Measurements from ENCODE around the gene SLC16A3.
A peak's percentile ranks its signal among the peaks of the same experiment; 100 is the strongest.
"Not testable (repeated sequence)": the region's sequence is repeated elsewhere in the genome, so short reads cannot be mapped to it uniquely, and the experiment has no call there.

SLC16A3 gene

DNA sequence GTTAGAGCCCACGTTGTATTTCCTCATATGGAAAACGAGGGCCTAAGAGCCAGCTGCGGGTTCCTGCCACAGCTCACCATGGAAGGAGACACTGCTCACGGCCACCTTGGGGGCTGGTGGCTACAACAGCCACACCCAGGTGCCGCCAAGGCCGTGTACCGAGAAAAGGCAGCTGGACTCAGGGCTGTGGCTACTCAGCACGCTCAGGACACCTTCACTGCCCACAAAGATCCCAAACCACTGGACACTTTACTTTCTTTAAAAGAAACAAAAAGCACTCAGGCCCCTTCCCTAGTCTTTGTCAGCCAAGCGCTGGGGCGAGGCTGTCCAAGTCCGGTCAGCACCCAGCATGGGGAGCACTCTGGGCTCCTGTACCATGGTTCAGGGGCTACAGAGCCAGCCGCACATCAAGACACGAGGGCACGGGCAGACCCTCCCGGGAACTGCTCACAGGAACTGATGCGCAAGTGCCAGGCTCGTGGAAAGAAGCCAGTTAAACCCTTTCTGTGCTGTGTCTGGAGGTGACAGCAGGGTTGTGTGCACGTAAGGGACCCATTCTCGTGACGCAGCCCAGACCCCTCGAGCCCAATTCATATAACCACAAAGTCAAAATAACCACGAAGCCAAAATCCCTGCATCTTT lies 18.5 kb downstream of the SLC16A3 start:
- no peak for DNase-seq (ENCODE audit: low read depth in 2 of 2)

DNA sequence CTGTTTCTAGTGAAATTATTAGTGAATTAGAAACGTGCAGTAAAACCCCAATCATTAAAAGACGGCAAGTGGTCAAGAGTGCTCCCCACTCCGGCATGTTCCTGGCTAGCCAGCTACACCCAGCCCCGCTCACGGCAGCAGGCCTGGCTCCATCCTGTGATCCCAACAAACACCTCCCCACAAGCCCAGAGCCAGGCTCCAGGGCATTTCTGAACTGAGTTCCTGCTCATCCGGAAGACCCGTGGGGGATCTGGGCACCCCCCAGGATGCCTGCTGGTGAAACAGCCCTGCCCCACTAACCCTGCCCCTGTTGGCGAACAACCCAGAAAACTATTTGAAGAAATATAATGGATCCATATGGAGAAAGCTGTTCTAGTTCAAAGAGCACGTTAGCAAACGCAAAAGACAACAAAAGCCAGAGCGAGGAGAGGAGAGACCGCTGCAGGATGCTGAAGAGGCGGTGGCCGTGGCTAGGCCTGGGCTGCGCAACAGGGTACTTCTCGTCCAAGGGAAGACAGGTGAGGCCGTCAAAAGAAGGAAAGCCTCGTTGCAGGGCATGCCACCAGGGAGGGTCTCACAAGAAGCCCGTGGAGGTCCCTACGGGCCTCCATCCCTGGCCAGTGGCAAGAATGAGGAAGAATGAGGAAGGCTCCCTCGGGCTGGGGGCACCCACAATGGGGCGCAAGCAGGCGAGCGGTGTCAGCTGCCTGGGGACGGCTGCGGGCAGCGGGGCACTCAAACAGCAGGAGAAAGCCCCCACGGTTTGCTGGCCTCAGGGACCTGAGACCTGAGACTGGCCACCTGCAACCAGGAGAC lies 19.2 kb downstream of the SLC16A3 start:
- no peak for DNase-seq (ENCODE audit: low read depth in 2 of 2)

DNA sequence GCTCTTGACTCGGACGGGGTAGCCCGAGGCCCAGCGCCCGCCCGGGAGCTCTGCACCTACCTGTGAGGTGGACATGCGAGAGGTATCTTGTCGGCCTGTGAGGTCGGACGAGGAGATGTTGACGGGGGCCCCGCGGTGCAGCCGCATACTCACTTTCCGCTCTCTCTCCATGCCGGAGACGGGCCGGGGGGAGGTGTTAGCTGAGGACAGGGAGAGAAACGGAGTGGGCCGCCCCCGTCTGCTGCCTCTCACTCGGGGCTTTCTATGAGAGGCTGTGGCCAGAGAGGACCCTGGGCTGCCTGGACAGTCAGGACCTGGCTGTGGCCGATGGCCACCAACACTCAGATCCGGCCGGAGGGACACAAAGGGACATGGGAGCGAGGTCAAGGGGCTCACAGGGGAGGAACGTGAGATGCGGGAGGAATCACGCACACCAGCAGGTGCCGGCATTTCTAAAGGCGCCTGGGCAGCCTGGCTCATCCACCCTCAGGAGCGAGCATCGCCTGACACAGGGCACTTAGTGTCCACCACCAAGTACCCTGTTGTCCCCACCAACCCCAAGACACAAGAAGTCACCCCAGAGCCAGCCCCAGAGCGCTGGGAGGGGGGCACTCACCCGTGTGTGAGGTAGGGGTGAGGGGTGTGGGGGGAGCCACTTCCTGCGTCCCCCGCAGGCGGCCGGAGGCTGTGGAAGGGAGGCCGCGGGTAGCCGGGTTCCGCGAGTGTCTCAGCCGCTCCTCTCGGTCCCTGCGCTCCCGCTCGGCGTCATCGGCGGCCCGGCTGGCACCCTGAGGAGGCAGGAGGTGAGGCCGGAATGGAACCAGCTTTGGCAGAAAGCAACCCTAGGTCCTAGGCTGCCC lies 20.2 kb downstream of the SLC16A3 start:
- no peak for DNase-seq (ENCODE audit: low read depth in 2 of 2)

DNA sequence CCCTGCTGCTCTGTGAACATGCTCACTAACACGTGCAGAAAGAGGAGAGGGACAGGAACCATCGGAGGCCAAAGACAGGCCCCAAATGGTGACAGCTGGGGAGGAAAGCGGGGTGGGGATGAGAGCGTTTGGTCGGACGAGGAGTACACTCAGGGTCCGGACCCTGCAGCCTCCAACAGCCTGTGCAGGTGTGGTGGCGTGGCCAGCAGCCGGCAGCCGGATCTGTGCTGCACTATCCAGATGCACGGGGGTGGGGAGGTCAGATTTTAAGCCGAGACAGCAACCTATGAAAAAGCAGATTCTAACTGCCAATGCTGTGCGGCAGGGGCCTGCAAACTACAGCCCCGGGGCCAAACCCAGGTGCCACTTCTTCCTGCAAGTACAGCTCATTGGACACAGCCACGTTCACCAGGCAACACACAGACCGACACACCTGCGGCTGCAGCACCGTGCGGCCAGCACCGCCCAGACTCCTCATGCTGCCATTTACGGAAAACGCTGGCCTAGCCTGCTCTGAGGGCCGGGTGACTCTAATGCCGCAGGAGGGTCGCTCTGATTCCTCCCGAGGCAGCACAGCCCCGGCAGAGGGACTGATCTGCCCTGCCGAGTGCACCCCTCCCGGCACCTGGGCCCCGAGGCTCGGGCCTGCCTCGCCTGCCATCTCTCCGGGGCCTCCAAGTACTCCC lies 21.2 kb downstream of the SLC16A3 start:
- no peak for DNase-seq (ENCODE audit: low read depth in 2 of 2)

DNA sequence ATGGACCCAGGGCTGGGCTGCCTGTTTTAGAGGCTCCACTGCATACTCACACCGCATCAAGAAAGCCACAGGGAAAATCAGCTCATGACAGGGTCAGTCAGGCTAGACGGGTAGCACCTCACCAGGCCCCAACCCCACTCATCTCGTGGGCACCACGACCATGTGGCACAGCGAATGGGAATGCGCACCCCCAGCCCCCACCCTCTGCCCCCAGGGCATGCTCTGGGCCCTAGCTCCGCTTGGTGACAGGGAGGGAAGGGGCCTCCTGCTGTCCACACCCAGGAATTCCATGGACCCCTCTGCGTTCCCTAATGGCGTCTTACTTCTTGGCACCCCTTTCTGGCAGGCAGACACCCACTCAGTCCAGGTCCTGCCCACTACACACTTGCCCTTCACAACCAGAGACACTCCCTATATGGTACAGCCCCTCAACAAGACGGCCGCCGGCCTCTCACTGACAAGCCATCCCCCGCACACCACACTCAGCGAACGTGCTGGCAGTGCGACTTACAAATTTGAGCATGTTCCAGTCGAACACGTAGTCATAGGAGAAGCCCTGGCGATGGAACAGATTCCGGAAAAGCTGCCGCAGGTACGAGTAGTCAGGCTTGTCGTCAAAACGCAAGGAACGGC lies 22.1 kb downstream of the SLC16A3 start:
- DNase-seq (ENCODE audit: low read depth in 2 of 2): no peak

DNA sequence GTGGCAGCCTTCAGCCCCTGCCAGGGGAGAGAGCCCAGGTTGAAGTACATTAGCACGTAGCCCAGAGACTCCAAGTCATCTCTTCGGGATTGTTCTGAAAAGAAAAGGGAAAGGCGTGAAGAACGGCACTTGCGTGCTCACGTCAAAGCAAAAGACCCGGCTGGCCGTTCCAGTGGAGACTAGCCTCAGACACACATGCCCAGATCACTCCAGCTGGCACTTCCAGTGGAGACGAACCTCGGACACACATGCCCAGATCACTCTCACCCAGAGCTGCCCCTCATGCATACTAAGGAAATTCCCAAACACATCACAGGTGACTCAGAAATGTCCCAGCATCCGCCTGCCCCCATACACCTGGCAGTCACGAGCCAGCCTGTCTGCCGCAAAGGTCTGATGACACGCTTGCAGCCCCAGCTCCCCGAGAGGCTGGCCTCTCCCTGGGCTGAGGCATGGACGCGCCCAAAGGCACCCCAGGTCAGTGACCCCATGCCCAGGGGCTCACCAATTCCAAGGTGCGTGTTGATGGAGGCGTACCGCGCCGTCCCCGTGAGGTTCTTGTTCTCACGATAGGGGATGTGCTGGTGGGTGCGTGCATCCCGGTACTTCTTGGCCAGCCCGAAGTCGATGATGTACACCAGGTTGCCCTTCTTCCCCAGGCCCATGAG lies 23.8 kb downstream of the SLC16A3 start:
- DNase-seq (ENCODE audit: low read depth in 2 of 2): no peak

DNA sequence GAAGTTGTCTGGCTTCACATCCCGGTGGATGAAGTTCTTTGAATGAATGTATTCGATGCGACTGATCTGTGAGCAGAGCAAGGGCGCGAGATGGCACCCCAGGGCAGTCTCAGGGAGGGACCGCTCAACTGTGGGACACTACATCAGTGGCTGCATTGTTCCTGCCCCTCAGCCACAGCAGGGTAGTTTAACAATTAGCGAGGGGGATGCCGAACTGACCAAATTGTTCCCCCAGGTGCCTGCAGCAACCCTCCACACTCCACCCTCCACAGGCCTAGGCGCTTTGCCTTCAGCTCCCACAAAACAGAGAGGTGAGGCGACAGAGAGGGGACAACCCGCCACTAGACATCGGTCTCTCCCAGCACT lies 24.3 kb downstream of the SLC16A3 start:
- no peak for DNase-seq (ENCODE audit: low read depth in 2 of 2)

DNA sequence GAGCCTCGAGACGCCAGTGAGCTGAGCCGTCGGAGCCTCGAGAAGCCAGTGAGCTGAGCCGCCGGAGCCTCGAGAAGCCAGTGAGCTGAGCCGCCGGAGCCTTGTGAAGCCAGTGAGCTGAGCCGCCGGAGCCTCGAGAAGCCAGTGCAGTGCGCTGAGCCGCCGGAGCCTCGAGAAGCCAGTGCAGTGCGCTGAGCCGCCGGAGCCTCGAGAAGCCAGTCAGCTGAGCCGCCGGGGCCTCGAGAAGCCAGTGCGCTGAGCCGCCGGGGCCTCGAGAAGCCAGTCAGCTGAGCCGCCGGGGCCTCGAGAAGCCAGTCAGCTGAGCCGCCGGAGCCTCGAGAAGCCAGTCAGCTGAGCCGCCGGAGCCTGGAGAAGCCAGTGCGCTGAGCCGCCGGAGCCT lies 25.3 kb downstream of the SLC16A3 start:
- not testable (repeated sequence) for DNase-seq (ENCODE audit: low read depth in 2 of 2)

DNA sequence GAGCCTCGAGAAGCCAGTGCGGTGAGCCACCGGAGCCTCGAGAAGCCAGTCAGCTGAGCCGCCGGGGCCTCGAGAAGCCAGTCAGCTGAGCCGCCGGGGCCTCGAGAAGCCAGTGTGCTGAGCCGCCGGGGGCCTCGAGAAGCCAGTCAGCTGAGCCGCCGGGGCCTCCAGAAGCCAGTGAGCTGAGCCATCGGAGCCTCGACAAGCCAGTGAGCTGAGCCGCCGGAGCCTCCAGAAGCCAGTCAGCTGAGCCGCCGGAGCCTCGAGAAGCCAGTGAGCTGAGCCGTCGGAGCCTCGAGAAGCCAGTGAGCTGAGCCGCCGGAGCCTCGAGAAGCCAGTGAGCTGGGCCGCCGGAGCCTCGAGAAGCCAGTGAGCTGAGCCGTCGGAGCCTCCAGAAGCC lies 25.9 kb downstream of the SLC16A3 start:
- DNase-seq (ENCODE audit: low read depth in 2 of 2): not testable (repeated sequence)

DNA sequence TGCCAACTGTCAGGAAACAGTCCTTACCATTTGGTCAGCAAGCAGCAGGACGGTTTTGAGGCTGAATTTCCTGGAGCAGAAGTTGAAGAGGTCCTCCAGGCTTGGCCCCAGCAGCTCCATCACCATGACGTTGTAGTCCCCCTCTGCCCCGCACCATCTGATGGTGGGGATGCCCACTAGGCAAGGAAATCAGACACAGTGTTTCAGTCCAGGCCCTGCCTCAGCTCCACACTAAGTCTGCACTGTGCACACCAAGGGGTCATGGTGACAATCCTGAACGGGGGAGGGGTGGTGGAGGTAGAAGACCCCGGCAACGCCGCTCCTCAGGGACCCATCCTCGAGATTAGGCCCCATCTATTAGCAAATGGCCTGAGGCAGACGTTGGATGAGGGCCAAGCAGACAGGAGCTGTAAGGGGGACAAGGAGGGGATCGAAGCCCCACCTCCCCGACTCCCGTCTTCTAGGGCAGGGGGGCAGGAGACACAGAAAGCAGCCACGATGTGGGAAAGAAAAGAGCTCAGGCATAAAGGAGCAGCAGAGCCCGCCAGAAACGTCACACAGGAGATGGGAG lies 26.6 kb downstream of the SLC16A3 start:
- no peak for DNase-seq (ENCODE audit: low read depth in 2 of 2)

DNA sequence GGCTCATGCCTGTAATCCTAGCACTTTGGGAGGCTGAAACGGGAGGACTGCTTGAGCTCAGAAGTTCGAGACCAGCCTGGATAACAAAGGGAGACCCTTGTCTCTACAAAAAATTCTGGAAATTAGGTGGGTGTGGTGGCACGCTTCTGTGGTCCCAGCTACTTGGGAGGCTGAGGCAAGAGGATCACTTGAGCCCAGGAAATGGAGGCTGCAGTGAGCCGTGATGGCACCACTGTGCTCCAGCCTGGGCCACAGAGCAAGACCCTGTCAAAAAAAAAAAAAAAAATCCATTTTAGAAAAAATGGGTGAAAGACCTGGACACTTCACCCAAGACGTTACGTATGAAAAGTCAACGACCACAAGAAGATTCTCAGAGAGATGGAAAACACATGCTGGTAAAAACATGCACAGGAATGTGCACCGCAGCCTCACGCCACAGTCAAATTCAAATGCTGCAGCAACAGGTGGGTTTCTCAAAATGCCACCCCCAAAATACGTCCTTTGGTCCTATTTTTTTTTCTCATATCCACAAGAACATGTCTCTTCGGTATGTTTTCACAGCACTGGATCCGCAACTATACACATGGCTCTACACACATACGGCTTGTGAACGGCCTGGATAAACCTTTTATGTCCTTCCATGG lies 27.5 kb downstream of the SLC16A3 start:
- DNase-seq (ENCODE audit: low read depth in 2 of 2): no peak

DNA sequence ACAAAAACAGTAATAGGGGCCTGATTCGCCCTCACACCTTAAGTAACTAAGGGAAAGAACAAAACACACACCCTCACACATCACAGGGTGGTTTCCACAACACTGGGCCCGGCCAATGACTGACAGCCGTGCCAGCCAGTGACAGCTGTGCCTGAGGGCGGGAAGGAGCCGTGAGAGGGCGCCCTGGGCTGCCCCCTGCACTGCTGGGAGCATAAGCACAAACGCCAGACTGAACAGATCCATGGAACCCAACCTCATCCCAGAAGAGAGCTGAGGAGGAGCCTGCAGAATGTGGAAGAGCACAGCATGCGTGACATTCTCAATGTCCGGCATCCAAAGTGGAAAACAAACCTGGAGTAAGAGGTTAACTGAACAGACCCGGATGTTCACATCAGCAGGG lies 28.6 kb downstream of the SLC16A3 start:
- DNase-seq (ENCODE audit: low read depth in 2 of 2): peak; percentile 43 to 57

DNA sequence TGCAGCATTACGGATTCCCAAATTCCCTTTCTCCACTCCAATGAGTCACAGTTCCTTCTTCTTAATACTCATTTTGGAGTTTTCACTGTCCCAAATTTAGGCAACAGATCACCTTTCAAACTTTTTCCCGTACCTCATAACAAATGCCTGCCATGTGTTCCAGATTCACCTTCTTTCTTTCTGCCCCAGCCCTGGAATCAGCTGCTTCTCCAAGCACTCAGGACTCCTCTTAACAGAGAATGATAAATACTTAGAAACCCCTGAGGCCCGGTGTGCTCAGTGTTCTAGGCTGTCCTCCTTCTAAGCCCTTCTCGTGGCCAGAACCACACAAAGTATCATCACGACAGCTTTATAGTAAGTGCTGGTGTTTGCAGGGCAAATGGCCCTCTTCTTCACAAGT lies 29.7 kb downstream of the SLC16A3 start:
- no peak for DNase-seq (ENCODE audit: low read depth in 2 of 2)

DNA sequence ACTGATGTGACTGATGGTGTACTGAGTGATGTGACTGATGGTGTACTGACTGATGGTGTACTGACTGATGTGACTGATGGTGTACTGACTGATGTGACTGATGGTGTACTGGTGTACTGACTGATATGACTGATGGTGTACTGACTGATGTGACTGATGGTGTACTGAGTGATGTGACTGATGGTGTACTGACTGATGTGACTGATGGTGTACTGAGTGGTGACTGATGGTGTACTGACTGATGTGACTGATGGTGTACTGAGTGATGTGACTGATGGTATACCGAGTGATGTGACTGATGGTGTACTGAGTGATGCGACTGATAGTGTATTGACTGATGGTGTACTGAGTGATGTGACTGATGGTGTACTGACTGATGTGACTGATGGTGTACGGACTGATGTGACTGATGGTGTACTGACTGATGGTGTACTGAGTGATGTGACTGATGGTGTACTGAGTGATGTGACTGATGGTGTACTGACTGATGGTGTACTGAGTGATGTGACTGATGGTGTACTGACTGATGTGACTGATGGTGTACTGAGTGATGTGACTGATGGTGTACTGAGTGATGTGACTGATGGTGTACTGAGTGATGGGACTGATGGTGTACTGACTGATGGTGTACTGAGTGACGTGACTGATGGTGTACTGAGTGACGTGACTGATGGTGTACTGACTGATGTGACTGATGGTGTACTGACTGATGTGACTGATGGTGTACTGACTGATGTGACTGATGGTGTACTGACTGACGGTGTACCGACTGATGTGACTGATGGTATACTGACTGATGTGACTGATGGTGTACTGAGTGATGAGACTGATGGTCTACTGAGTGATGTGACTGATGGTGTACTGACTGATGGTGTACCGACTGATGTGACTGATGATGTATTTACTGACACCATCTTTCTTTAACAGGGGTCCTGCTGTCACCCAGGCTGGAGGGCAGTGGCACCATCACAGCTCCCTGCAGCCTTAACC lies 31.4 kb downstream of the SLC16A3 start:
- DNase-seq (ENCODE audit: low read depth in 2 of 2): not testable (repeated sequence)

DNA sequence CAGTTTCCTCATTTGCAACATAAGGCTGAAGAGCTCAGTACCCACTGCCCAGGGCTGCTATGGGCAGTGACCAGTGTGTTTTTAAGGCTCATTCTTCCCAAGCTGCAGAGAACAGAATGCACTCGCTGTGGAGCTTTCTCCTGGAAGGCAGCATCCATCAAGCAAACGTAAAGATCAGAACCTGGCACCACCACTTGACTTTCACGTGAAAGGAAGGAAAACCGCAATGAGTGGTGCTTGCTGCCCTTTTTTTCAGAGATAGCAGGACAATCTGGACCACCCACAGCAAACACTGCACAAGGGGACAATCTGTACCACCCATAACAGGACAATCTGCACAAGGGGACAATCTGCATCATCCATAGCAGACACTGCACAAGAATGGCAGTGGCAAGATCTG lies 33.5 kb downstream of the SLC16A3 start:
- no peak for DNase-seq (ENCODE audit: low read depth in 2 of 2)

DNA sequence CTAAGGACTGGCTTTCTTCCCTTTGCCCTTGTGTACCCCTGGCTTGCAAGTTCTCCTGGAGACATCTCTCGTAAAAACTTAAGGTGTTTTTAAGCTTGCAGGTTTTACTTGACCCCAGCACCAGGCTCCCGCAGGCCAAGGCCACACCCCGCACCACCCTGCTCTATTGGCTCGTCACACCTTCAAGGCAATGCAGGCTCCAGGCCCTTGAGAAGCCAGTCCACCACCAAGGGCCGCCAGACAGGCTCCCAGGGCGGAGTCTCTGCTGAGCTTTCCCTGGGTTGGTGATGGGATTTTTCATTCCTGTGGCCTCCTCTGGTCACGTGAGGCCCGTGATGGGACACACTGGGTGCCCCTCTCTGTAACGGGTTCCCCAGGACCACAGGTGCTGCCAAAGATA lies 34.8 kb downstream of the SLC16A3 start:
- DNase-seq (ENCODE audit: low read depth in 2 of 2): no peak

DNA sequence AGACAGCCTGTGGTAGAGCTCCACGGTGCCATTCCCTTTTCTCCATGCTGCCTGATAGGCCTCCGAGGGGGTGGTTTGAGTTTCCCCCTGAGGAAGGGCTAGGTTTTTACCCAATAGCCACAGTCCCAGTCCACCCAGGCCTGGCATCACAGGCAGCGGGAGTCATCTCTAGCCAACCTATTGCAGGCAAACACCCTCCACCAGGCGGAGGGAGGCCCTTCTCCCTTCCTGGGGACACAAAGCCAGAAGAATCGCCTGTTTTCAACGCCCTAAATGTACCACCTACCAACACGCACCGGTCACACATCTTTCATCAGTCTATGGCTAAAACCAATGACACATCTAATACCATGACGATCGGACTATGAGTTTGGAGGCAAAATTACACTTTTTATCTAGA lies 37.3 kb downstream of the SLC16A3 start:
- DNase-seq (ENCODE audit: low read depth in 2 of 2): no peak

DNA sequence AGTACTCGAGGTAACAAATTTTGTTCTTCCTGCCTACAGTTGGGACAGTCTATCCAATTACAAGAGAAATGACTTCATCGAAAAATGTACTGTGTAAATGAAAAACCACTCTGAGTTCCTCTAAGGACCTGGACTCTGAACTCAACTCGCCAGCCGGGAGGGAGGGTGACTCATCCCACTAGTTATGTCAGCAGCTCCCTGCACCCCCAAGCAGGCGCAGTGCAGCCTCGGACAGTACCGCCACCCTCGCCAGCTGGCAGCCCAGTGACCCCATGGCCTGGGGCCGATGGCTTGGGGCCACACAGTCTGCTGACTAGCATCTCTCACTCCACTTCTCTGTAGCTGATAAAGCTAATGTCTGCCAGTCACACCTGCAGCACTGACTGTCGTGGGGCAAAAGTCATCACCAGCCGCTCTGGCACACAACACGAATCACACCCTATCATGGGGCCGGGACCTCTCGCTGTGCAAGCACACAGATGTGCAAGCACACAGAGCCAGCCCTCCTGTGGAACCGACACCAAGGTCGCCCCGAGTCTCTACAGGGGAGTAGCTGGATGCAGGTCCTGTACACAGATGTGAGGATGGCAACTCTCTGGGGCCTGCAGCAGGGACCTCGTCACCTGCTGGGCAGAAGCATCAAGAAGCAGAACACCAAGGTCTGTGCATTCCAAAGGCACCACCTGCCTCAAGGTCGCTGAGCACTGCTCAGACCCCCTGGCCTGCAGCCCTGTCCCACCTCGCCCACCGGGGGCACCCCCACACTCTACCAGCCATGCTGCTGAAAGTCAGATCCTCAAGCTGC lies 38.9 kb downstream of the SLC16A3 start:
- peak in 1 of 2 donors; percentile 11 for DNase-seq (ENCODE audit: low read depth in 2 of 2)
